HepG2 (cell line): ENCODE measurements around the gene TOR4A. TPM values are rescaled to one million over a fixed set of nuclear protein-coding genes. Genes with fewer than 3 reads are reported as not detected.

Experiments
- ATAC-seq: fragments of 200-7000 bp; cut with Tn5 transposase; 3 replicates; pipeline ENCODE4 v1.9.1; 2020; ENCODE audit warnings: mild to moderate bottlenecking, moderate library complexity
- BruUV-seq: library from RNA; stranded (reverse); fragments of 400-500 nt; replicated peaks from 2 replicates; lab custom pipeline; 2021; lab: Mats Ljungman, UMichigan
- CTCF ChIA-PET: fragments of 300-600 bp; formaldehyde crosslinking; extraction: SDS; loops from one replicate; lab custom pipeline; 2021; ENCODE audit warnings: low total read pairs, inconsistent platforms, low intra/inter-chr PET ratio; lab: Yijun Ruan, JAX
- POLR2A ChIA-PET: fragments of 350-600 bp; sonication (Branson Sonifier 250); formaldehyde crosslinking; loops from one replicate; lab custom pipeline; 2020; ENCODE audit warnings: antibody characterized with exemption, inconsistent platforms; lab: Yijun Ruan, JAX
- DNase-seq: peaks from one replicate; pipeline ENCODE4 v3.0.0-alpha.2; 2015; ENCODE audit warnings: low spot score
- FAIRE-seq: peaks from 3 replicates; lab custom pipeline; 2011; peaks lifted over from hg19 to GRCh38; lab: Jason Lieb, UNC
- H2AFZ ChIP-seq: one replicate; pipeline ENCODE4 v1.6.1; 2011; ENCODE audit warnings: low read length, inconsistent platforms
- H3K27ac ChIP-seq: fragments of 300-600 bp; 3 replicates; pipeline ENCODE4 v1.8.0; 2011; ENCODE audit warnings: mixed run types, mild to moderate bottlenecking, mixed read lengths, low read length, inconsistent platforms; ENCODE audit not compliant: insufficient read depth; ENCODE audit errors: extremely low read length
- H3K27me3 ChIP-seq, 2 experiments: fragments of 200-600 bp in 1 of 2; 2 replicates in 1 of 2; 3 replicates in 1 of 2; pipeline versions ENCODE4 v1.6.0 to v1.8.0; 2011; ENCODE audit warnings: low read length in 2 of 2, mild to moderate bottlenecking in 2 of 2, moderate library complexity in 2 of 2, inconsistent platforms in 1 of 2; ENCODE audit not compliant: insufficient read depth in 2 of 2, control insufficient read depth in 1 of 2
- H3K36me3 ChIP-seq, 2 experiments: fragments of 200-600 bp in 1 of 2; replicated peaks in 1 of 2; 2 replicates in 1 of 2; 3 replicates in 1 of 2; pipeline versions ENCODE4 v1.5.1 to v1.8.0; 2011; ENCODE audit warnings: low read length in 2 of 2, inconsistent platforms in 1 of 2; ENCODE audit not compliant: insufficient read depth in 2 of 2, control insufficient read depth in 1 of 2
- H3K4me1 ChIP-seq: 2 replicates; pipeline ENCODE4 v1.5.1; 2012; ENCODE audit warnings: low read length, inconsistent platforms; ENCODE audit not compliant: insufficient read depth
- H3K4me2 ChIP-seq: 2 replicates; pipeline ENCODE4 v1.6.0; 2011; ENCODE audit warnings: low read depth, low read length, inconsistent platforms
- H3K4me3 ChIP-seq, 3 experiments: fragments of 200-600 bp in 1 of 3; sonication (generic), shearing (Covaris generic) in 1 of 3; replicated peaks in 1 of 3; 2 replicates each; pipeline ENCODE4 v1.5.1; 2011 to 2016; ENCODE audit warnings: low read length in 3 of 3, inconsistent platforms in 2 of 3, low read depth in 2 of 3, mild to moderate bottlenecking in 2 of 3, control low read depth in 1 of 3, mixed read lengths in 1 of 3; ENCODE audit not compliant: insufficient read depth in 1 of 3
- H3K79me2 ChIP-seq: one replicate; pipeline ENCODE4 v1.6.1; 2011; ENCODE audit warnings: low read length, inconsistent platforms; ENCODE audit not compliant: insufficient read depth
- H3K9ac ChIP-seq: 2 replicates; pipeline ENCODE4 v1.6.0; 2011; ENCODE audit warnings: mild to moderate bottlenecking, low read depth, low read length, inconsistent platforms; ENCODE audit not compliant: insufficient read depth
- H3K9me3 ChIP-seq: 2 replicates; pipeline ENCODE4 v1.5.1; 2012; ENCODE audit warnings: mild to moderate bottlenecking, low read length
- H4K20me1 ChIP-seq: 2 replicates; pipeline ENCODE4 v1.6.0; 2011; ENCODE audit warnings: inconsistent platforms, mild to moderate bottlenecking, low read length, moderate library complexity; ENCODE audit not compliant: insufficient read depth
- ELF1 ChIP-seq: sonication (generic); formaldehyde crosslinking; IDR thresholded peaks from 2 replicates; pipeline ENCODE4 v1.4.0; 2020; ENCODE audit warnings: missing genetic modification reagents
- GABPB1 ChIP-seq: IDR thresholded peaks from 2 replicates; pipeline ENCODE4 v1.6.1; 2016; ENCODE audit warnings: mild to moderate bottlenecking, missing genetic modification reagents, moderate library complexity, missing compliant biosample characterization
- JUN ChIP-seq: sonication (generic); formaldehyde crosslinking; IDR thresholded peaks from 2 replicates; pipeline ENCODE4 v1.4.0; 2020; ENCODE audit warnings: mild to moderate bottlenecking, missing genetic modification reagents
- MIER2 ChIP-seq: IDR thresholded peaks from 2 replicates; pipeline ENCODE4 v1.6.1; 2016; ENCODE audit warnings: missing biosample characterization, missing genetic modification reagents
- SNAPC5 ChIP-seq: sonication (generic); formaldehyde crosslinking; IDR thresholded peaks from 2 replicates; pipeline ENCODE4 v1.8.1; 2023; ENCODE audit warnings: mild to moderate bottlenecking, missing genetic modification reagents, borderline replicate concordance
- ZBTB38 ChIP-seq: sonication (generic); formaldehyde crosslinking; IDR thresholded peaks from 2 replicates; pipeline ENCODE4 v1.5.1; 2020; ENCODE audit warnings: mild to moderate bottlenecking, missing genetic modification reagents
- ZNF546 ChIP-seq: sonication (generic); formaldehyde crosslinking; conservative IDR thresholded peaks from 2 replicates; pipeline ENCODE4 v1.8.1; 2023; ENCODE audit warnings: mild to moderate bottlenecking, missing genetic modification reagents
- ZNF768 ChIP-seq: sonication (generic); formaldehyde crosslinking; IDR thresholded peaks from 2 replicates; pipeline ENCODE4 v1.4.0; 2020; ENCODE audit warnings: missing genetic modification reagents
- ZNF777 ChIP-seq: sonication (generic); formaldehyde crosslinking; IDR thresholded peaks from 2 replicates; pipeline ENCODE4 v1.4.0; 2020; ENCODE audit warnings: missing genetic modification reagents
- ZNF883 ChIP-seq: sonication (generic); formaldehyde crosslinking; IDR thresholded peaks from 2 replicates; pipeline ENCODE4 v1.5.1; 2020; ENCODE audit warnings: mild to moderate bottlenecking, missing genetic modification reagents; ENCODE audit errors: not compliant biosample characterization
- WGBS: methylation state at CpG from one replicate; pipeline ENCODE4 v1.1.6; 2017; ENCODE audit warnings: low lambda C conversion rate; 5-methylcytosine and 5-hydroxymethylcytosine counted together
- in situ Hi-C: cut with HindIII; loops from 2 replicates; pipeline ENCODE4 v1.10.0; 2017; ENCODE audit warnings: low pct_unique_long_range_greater_than_20kb; ENCODE audit not compliant: extremely low pct_ligation_motif_present
- intact Hi-C: fragments of 100-400 bp; cut with micrococcal nuclease; formaldehyde crosslinking; loops from one replicate; pipeline ENCODE4 v1.10.0; 2022; ENCODE audit not compliant: unreplicated experiment
- polyA plus RNA-seq, 8 experiments: library from polyadenylated mRNA; depleted of rRNA in 3 of 8; stranded (reverse) in 7 of 8; unstranded in 1 of 8; fragments of >200 nt; fragmentation: Illumina TruSeq in 4 of 8; extraction: Trizol in 4 of 8; gene quantifications; 2 replicates each; pipeline versions ENCODE4 v1.2.1 to v1.2.3, GENCODE V29; 2011 to 2016; ENCODE audit warnings: low read depth in 4 of 8, missing spikeins in 1 of 8, mixed read lengths in 1 of 8; ENCODE audit not compliant: insufficient read depth in 1 of 8
- total RNA-seq, 5 experiments: library from RNA; depleted of rRNA; stranded (reverse); fragments of >200 nt; fragmentation: Illumina TruSeq; extraction: Trizol; gene quantifications; 2 replicates each; pipeline ENCODE4 v1.2.3, GENCODE V29; 2016; ENCODE audit warnings: low read depth in 1 of 5
- TF ChIP-seq, protein P1 (sequence below): sonication (generic); formaldehyde crosslinking; IDR thresholded peaks from 2 replicates; pipeline ENCODE4 v1.5.0; 2020; ENCODE audit warnings: mild to moderate bottlenecking, missing genetic modification reagents, moderate library complexity

TOR4A gene
- total and polyA plus RNA-seq, 2 of the 13 experiments (the other 11 are each of a cell fraction or from before 2014, with no cell fraction given): 11.1 to 14.2 TPM

- peak overlapping the region in 2 of 3 experiments; percentile 36 to 67; a peak in 3 of 6 replicates for H3K4me3 ChIP-seq
- in situ Hi-C loops: no loop called here
Measured at GRCh38 chr9:137295849-137296669, 18.5 kb downstream of the TOR4A start.

DNA sequence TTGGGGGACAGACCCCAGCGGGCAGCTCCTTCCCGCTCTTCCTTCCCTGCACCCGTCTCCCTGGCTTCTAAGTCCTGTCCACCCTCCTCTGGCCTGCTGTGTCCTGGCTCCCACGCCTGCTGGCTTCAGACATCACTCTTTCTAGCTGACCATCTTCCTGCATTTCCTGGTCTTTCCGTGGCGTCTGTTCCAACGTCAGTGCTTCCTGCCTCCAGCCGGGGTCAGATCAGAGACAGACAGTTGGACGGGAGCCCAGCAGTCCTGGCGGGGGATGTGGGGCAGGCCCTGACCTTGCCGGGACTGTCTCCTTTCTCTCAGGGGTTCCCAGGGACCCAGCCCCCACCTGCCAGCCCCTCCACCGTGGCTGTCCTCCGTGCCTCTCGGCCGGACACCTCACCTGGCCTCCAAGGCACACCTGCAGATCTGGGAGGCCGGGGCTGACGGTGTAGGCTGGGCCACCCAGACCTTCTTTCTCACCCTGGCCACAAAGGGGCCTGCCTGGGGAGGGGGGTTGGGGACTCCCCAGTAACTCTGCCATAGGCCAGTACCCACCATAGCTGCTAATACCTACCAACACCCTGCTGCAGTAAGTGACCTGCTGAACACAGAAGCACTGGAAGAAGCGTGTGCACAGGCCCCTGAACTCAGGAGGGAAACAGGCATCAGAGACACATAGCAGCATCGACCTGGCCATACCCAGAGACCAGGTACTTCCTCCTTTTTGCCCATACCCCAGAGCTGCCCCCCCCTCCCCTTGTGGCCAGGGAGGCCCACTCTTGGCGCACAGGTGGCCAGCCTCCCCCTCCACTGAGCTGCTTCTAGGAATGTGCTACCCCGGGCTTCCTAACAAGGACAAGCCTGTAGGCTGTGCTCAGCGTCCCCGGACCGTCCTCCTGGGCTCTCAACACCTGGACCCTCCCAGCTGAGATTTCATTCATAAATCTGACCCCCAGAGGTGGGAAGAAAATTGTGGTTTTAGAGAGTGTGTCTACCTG is 19.4 kb downstream of the TOR4A start:
- peak overlapping the region in 1 of 3 experiments; percentile 10; a peak in 1 of 6 replicates for H3K4me3 ChIP-seq
- 19% methylated on average over 12 of the region's 24 CpGs for WGBS
- ATAC-seq: no peak
- no peaks in the 10 kb centered on the region for H3K79me2 ChIP-seq
- H3K9me3 ChIP-seq: no peaks in the 10 kb centered on the region
- CTCF ChIA-PET: no interaction called here
- FAIRE-seq: no peak
- H3K4me2 ChIP-seq: peak overlapping the region; percentile 29; the same call in 1 of the 2 replicates
- H3K9ac ChIP-seq: no peak overlapping the region
- no peak for DNase-seq
- H3K36me3 ChIP-seq: no peaks in the 10 kb centered on the region
- POLR2A ChIA-PET: interaction anchor here (0.7 to 2.2 kb wide), 2 partner anchors 19 to 20 kb away, joined by 3 to 7 read pairs; partner anchors contain the start of gene TOR4A
- peaks cover 75% of the 10 kb centered on the region for H3K4me1 ChIP-seq
- in situ Hi-C loops (no loop called here), intact Hi-C loops (no loop called here)
- peaks cover 4 to 42% of the 10 kb centered on the region in 2 experiments; a peak in 4 of 5 replicates for H3K27me3 ChIP-seq
- TF ChIP-seq ELF1 (CRISPR knock-in tag) (0 out of 2 replicates have a peak, but pooled peaks have one; percentile 19), ZNF546 (CRISPR knock-in tag) (no peak), ZNF777 (peak; percentile 37; the same call in 1 of the 2 replicates), ZNF768 (CRISPR knock-in tag) (peak; percentile 97), GABPB1 (CRISPR knock-in tag) (peak; percentile 12; the same call in 1 of the 2 replicates)
- TF ChIP-seq, protein P1, sequence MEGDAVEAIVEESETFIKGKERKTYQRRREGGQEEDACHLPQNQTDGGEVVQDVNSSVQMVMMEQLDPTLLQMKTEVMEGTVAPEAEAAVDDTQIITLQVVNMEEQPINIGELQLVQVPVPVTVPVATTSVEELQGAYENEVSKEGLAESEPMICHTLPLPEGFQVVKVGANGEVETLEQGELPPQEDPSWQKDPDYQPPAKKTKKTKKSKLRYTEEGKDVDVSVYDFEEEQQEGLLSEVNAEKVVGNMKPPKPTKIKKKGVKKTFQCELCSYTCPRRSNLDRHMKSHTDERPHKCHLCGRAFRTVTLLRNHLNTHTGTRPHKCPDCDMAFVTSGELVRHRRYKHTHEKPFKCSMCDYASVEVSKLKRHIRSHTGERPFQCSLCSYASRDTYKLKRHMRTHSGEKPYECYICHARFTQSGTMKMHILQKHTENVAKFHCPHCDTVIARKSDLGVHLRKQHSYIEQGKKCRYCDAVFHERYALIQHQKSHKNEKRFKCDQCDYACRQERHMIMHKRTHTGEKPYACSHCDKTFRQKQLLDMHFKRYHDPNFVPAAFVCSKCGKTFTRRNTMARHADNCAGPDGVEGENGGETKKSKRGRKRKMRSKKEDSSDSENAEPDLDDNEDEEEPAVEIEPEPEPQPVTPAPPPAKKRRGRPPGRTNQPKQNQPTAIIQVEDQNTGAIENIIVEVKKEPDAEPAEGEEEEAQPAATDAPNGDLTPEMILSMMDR: no peak
- BruUV-seq: no TSS peak
- no peak overlapping the region for H2AFZ ChIP-seq
- H4K20me1 ChIP-seq: no peaks in the 10 kb centered on the region
- H3K27ac ChIP-seq: no peak overlapping the region

More at GRCh38 chr9:137295849-137296669, 18.5 kb downstream of the TOR4A start:
- no peak overlapping the region for H3K9ac ChIP-seq
- no peaks in the 10 kb centered on the region for H3K36me3 ChIP-seq
- FAIRE-seq: no peak
- peaks cover 4 to 37% of the 10 kb centered on the region in 2 experiments; a peak in 4 of 5 replicates for H3K27me3 ChIP-seq
- 49% methylated on average over 33 of the region's 78 CpGs for WGBS
- H3K79me2 ChIP-seq: no peaks in the 10 kb centered on the region
- no peak overlapping the region for H3K27ac ChIP-seq
- peaks cover 69% of the 10 kb centered on the region for H3K4me1 ChIP-seq
- no peaks in the 10 kb centered on the region for H3K9me3 ChIP-seq
- no peak overlapping the region for H2AFZ ChIP-seq
- intact Hi-C loops: no loop called here
- H3K4me2 ChIP-seq: peak overlapping the region; percentile 80
- no peak for DNase-seq
- ChIA-PET POLR2A (interaction anchor here (0.7 kb wide), 1 partner anchor 18 kb away, joined by 3 read pairs; the partner anchor contains the start of gene TOR4A), CTCF (interaction anchor here (1.4 kb wide), 1 partner anchor 111 kb away, joined by 7 read pairs; no protein-coding TSS in a partner anchor)
- no peak for ATAC-seq
- TF ChIP-seq ZNF883 (peak; percentile 17), JUN (CRISPR knock-in tag) (no peak), MIER2 (CRISPR knock-in tag) (no peak), SNAPC5 (CRISPR knock-in tag) (no peak), ZBTB38 (CRISPR knock-in tag) (0 out of 2 replicates have a peak, but pooled peaks have one; percentile 26)
- no TSS peak for BruUV-seq
- no peaks in the 10 kb centered on the region for H4K20me1 ChIP-seq
